Astrocyte of the cerebellum (primary cell): ENCODE measurements around the gene CYBC1.

Source experiments
- DNase-seq: peaks from one replicate; pipeline ENCODE4 v3.0.0-alpha.2; 2011; ENCODE audit warnings: low read depth
- H3K4me3 ChIP-seq: 2 replicates; pipeline ENCODE4 v1.5.1; 2011; ENCODE audit warnings: mild to moderate bottlenecking, low read depth, low read length, moderate library complexity
- CTCF ChIP-seq: IDR thresholded peaks from 2 replicates; pipeline ENCODE4 v1.5.1; 2012; ENCODE audit warnings: low read length, low read depth, moderate library complexity, mild to moderate bottlenecking; ENCODE audit errors: missing control alignments
- in situ Hi-C: cut with HindIII; loops from 2 replicates; pipeline ENCODE4 v1.10.0; 2017; ENCODE audit warnings: low sequenced_read_pairs

CYBC1 gene

GRCh38 chr17:82411396-82412053, 39.0 kb downstream of the CYBC1 start:
- in situ Hi-C loops = loop anchor here (10.0 kb wide), 1 partner anchor 67 kb away; no protein-coding TSS in a partner anchor
- no peak for TF ChIP-seq CTCF
- no peak overlapping the region for H3K4me3 ChIP-seq
- no peak for DNase-seq

DNA sequence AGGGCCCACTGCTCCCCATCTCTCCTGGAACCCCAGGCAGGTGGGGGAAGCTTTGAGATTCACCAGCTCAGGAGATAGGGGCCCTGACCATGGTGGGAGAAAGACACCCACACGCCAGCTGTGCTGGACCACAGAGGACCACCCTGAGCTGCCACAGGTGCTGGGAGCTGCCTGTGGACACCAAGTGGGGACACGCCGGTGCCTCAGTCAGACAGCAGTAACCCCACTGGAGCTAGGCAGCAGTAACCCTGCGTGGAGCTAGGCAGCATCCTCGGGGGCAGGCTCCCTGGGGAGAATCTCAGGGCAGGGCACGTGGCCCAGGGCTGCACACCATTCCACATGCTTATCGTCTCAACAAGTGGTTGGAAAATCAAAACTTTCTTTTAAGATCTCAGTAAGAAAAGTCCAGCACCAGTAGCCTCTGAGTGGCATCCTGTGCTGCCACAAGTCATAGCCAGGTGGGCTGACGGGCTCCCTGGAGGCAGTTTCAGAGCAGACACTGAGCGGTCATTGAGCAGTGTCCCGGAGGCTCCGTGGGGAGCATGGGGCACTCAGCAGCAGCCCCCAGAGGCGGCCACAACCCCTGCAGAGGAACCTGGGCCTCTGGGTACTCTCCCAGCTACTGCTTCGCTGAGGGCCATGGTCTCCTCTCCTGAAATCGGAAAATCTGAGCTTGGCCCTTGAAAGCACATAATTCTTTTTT, 40.4 kb downstream of the CYBC1 start:
- in situ Hi-C loops = loop anchor here (10.0 kb wide), 1 partner anchor 65 kb away; no protein-coding TSS in a partner anchor
- no peak overlapping the region for H3K4me3 ChIP-seq
- no peak for TF ChIP-seq CTCF
- no peak for DNase-seq

DNA sequence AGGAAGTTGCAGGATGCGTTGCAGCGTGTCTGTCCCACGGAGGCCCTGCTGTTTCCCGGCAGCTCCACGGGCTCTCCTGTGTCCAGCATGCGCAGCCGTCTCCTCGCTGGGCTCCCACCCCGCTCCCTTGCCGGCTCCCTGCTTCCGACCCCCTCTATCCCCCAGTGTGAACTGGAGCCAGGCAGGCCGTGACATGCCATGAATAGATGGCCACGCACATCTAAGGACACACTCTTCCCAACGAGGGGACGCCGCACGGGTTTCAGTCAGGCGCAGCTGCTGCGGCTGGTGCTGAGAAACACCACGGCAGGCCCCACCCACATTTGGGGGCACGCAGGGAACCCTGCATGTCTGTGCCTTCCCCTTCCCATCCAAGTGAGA, 41.6 kb downstream of the CYBC1 start:
- in situ Hi-C loops = no loop called here
- H3K4me3 ChIP-seq = no peak overlapping the region
- no peak for DNase-seq
- no peak for TF ChIP-seq CTCF

- no peak for DNase-seq
- no peak overlapping the region for H3K4me3 ChIP-seq
- in situ Hi-C loops = no loop called here
- no peak for TF ChIP-seq CTCF
Observed at GRCh38 chr17:82408288-82408937, 42.1 kb downstream of the CYBC1 start.

GRCh38 chr17:82407255-82407654, 43.3 kb downstream of the CYBC1 start:
- H3K4me3 ChIP-seq = no peak overlapping the region
- TF ChIP-seq CTCF = no peak
- peak; percentile 15 for DNase-seq
- in situ Hi-C loops = no loop called here

GRCh38 chr17:82406131-82406671, 44.4 kb downstream of the CYBC1 start:
- in situ Hi-C loops = no loop called here

More at GRCh38 chr17:82406131-82406671, 44.4 kb downstream of the CYBC1 start:
- no peak for DNase-seq
- no peak overlapping the region for H3K4me3 ChIP-seq
- TF ChIP-seq CTCF = no peak
